K562 (cell line): Measurements from ENCODE around the gene INSL6. TPM values are rescaled to one million over a fixed set of nuclear protein-coding genes. Genes with fewer than 3 reads are reported as not detected.

Experiments
- ATAC-seq: fragments of 200-7000 bp; cut with Tn5 transposase; 3 replicates; pipeline ENCODE4 v1.9.1; 2020; ENCODE audit warnings: moderate library complexity
- BruUV-seq: library from RNA; stranded (reverse); fragments of 400-500 nt; replicated peaks from 2 replicates; lab custom pipeline; 2021; lab: Mats Ljungman, UMichigan
- CTCF ChIA-PET: fragments of 300-600 bp; formaldehyde crosslinking; extraction: SDS; loops from one replicate; lab custom pipeline; 2021; ENCODE audit warnings: low intra/inter-chr PET ratio; lab: Yijun Ruan, JAX
- POLR2A ChIA-PET: fragments of 300-600, 350-650 bp; sonication (Branson Sonifier 250); formaldehyde crosslinking; extraction: SDS; loops from one replicate; lab custom pipeline; 2021; ENCODE audit warnings: antibody characterized with exemption, inconsistent platforms; lab: Yijun Ruan, JAX
- DNase-seq, 4 experiments: peaks; one replicate each; pipeline versions ENCODE4 v3.0.0 to v3.0.0-alpha.2; 2011 to 2018; ENCODE audit warnings: low spot score in 3 of 4, mixed read lengths in 3 of 4; ENCODE audit errors: extremely low read depth in 1 of 4
- FAIRE-seq: peaks from 2 replicates; lab custom pipeline; 2011; peaks lifted over from hg19 to GRCh38; lab: Jason Lieb, UNC
- H2AFZ ChIP-seq: 2 replicates; pipeline ENCODE4 v1.6.0; 2011; ENCODE audit warnings: low read depth, low read length, control low read depth, inconsistent platforms
- H3K27ac ChIP-seq: fragments of 200-600 bp; 3 replicates; pipeline ENCODE4 v1.8.0; 2011; ENCODE audit warnings: low read depth, mild to moderate bottlenecking, control low read depth, inconsistent platforms, low read length, moderate library complexity, mixed read lengths; ENCODE audit errors: extremely low read depth
- H3K27me3 ChIP-seq, 2 experiments: fragments of 300-600 bp in 1 of 2; 2 replicates in 1 of 2; 3 replicates in 1 of 2; pipeline versions ENCODE4 v1.6.0 to v1.8.0; 2011; ENCODE audit warnings: inconsistent platforms in 2 of 2, low read length in 2 of 2, mild to moderate bottlenecking in 1 of 2, mixed read lengths in 1 of 2, moderate library complexity in 1 of 2; ENCODE audit not compliant: control insufficient read depth in 2 of 2, insufficient read depth in 2 of 2
- H3K36me3 ChIP-seq: fragments of 300-600 bp; 3 replicates; pipeline ENCODE4 v1.8.0; 2011; ENCODE audit warnings: mild to moderate bottlenecking, low read length, inconsistent platforms; ENCODE audit not compliant: control insufficient read depth, insufficient read depth
- H3K4me1 ChIP-seq, 2 experiments: fragments of 200-600 bp in 1 of 2; replicated peaks in 1 of 2; 2 replicates in 1 of 2; 3 replicates in 1 of 2; pipeline versions ENCODE4 v1.5.1 to v1.8.0; 2011; ENCODE audit warnings: inconsistent platforms in 2 of 2, low read length in 2 of 2, mild to moderate bottlenecking in 1 of 2, mixed read lengths in 1 of 2, moderate library complexity in 1 of 2; ENCODE audit not compliant: control insufficient read depth in 2 of 2, insufficient read depth in 2 of 2
- H3K4me2 ChIP-seq: 2 replicates; pipeline ENCODE4 v1.6.1; 2011; ENCODE audit warnings: low read length, control low read depth, inconsistent platforms, mixed read lengths; ENCODE audit not compliant: insufficient read depth
- H3K4me3 ChIP-seq: fragments of 200-600 bp; sonication (generic), shearing (Covaris generic); 2 replicates; pipeline ENCODE4 v1.5.1; 2016; ENCODE audit warnings: control low read depth, inconsistent platforms
- H3K79me2 ChIP-seq: fragments of 200-600 bp; 3 replicates; pipeline ENCODE4 v1.8.0; 2011; ENCODE audit warnings: low read length, inconsistent platforms; ENCODE audit not compliant: control insufficient read depth, insufficient read depth
- H3K9ac ChIP-seq, 2 experiments: 2 replicates each; pipeline versions ENCODE4 v1.6.0 to v1.6.1; 2011; ENCODE audit warnings: low read depth in 2 of 2, low read length in 2 of 2, control low read depth in 1 of 2, inconsistent platforms in 1 of 2, mild to moderate bottlenecking in 1 of 2, mixed read lengths in 1 of 2; ENCODE audit not compliant: insufficient read depth in 1 of 2
- H3K9me1 ChIP-seq: one replicate; pipeline ENCODE4 v1.6.0; 2011; ENCODE audit warnings: inconsistent platforms, mild to moderate bottlenecking, low read length, moderate library complexity; ENCODE audit not compliant: control insufficient read depth, insufficient read depth
- H3K9me3 ChIP-seq: replicated peaks from 2 replicates; pipeline ENCODE4 v1.5.1; 2011; ENCODE audit warnings: low read depth, low read length, inconsistent platforms; ENCODE audit not compliant: control insufficient read depth, insufficient read depth
- H4K20me1 ChIP-seq: replicated peaks from 2 replicates; pipeline ENCODE4 v1.6.1; 2011; ENCODE audit warnings: low read length, inconsistent platforms, mixed read lengths; ENCODE audit not compliant: control insufficient read depth, insufficient read depth
- CGGBP1 ChIP-seq: fragments of 250-450 bp; sonication (Bioruptor Pico); IDR thresholded peaks from 2 replicates; pipeline ENCODE4 v1.9.0; 2021; ENCODE audit warnings: mild to moderate bottlenecking
- SREBF1 ChIP-seq: fragments of 150-350 bp; IDR thresholded peaks from 2 replicates; pipeline ENCODE4 v1.6.1; 2014; ENCODE audit warnings: antibody characterized with exemption, low read depth, low read length, borderline replicate concordance
- ZNF124 ChIP-seq: sonication (generic); formaldehyde crosslinking; IDR thresholded peaks from 2 replicates; pipeline ENCODE4 v1.8.1; 2022; ENCODE audit warnings: missing genetic modification reagents
- ZNF197 ChIP-seq: fragments of 200-800 bp; sonication (Bioruptor generic); IDR thresholded peaks from 2 replicates; pipeline ENCODE4 v1.6.1; 2016; ENCODE audit warnings: low read depth, missing genetic modification characterization, missing compliant biosample characterization
- ZNF277 ChIP-seq: fragments of 250-450 bp; sonication (Bioruptor Pico); IDR thresholded peaks from 2 replicates; pipeline ENCODE4 v1.8.0; 2022; ENCODE audit warnings: inconsistent platforms, mild to moderate bottlenecking, moderate library complexity, borderline replicate concordance
- ZNF707 ChIP-seq: fragments of 250-450 bp; sonication (Bioruptor Pico); conservative IDR thresholded peaks from 2 replicates; pipeline ENCODE4 v1.8.0; 2022; ENCODE audit warnings: inconsistent platforms, mild to moderate bottlenecking, moderate library complexity
- WGBS: fragments of 100-300 bp; shearing (Covaris generic); methylation state at CpG from one replicate; pipeline ENCODE4 v1.1.6; 2016; ENCODE audit warnings: low coverage, mixed read lengths; ENCODE audit not compliant: insufficient coverage; ENCODE audit errors: missing lambda C conversion rate; 5-methylcytosine and 5-hydroxymethylcytosine counted together
- in situ Hi-C: fragments of 300-500 bp; cut with MboI; formaldehyde crosslinking; loops from 4 replicates; pipeline ENCODE4 v1.15.0; 2018; ENCODE audit warnings: inconsistent platforms, mixed read lengths
- intact Hi-C: fragments of 100-400 bp; cut with micrococcal nuclease; formaldehyde crosslinking; loops from 2 replicates; pipeline ENCODE4 v1.14.2; 2022
- polyA plus RNA-seq, 8 experiments: library from polyadenylated mRNA; depleted of rRNA in 4 of 8; stranded (reverse) in 5 of 8; unstranded in 3 of 8; fragments of >200 nt; fragmentation: Nextera tagmentation in 2 of 8; fragmentation: Illumina TruSeq in 1 of 8; extraction: Ambion mirVana in 2 of 8; extraction: Trizol in 1 of 8; gene quantifications; 2 replicates each; pipeline versions ENCODE4 v1.2.1 to v1.2.3, GENCODE V29; 2011 to 2014; ENCODE audit warnings: inconsistent platforms in 1 of 8, missing spikeins in 1 of 8
- total RNA-seq, 7 experiments: library from RNA; depleted of rRNA in 6 of 7; stranded (reverse); fragments of >200 nt in 6 of 7; fragmentation: Illumina TruSeq in 2 of 7; extraction: Trizol in 2 of 7; gene quantifications; 2 replicates each; pipeline versions ENCODE4 v1.2.1 to v1.2.3, GENCODE V29; 2011 to 2021; ENCODE audit warnings: low replicate concordance in 1 of 7

INSL6 gene
- total and polyA plus RNA-seq, 9 of the 15 experiments (the other 6 are each of a cell fraction or from before 2014, with no cell fraction given) = 0.04 to 0.06 TPM; not detected in 7

DNA sequence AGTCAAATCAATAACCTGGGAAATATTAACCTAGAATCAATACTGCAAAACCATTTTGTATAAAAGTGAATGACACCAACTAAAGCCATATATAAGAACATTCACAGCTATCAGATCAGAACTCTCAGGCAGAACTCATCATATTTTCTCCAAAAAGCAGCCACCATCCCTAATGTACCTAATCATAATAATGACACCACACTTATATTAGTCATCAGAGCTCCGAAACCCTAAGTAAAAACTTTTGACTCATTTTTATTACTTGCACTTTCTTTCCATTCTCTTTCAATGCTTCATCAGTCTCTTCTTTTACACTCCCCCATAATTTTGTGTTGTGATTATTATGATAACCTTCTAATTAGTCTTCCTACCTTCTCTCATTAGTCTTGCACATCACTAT lies 45.3 kb downstream of the INSL6 start:
- no peaks in the 10 kb centered on the region for H3K9me1 ChIP-seq
- H3K4me1 ChIP-seq = no peaks in the 10 kb centered on the region
- H3K4me2 ChIP-seq = no peak overlapping the region
- no peak overlapping the region for H3K9ac ChIP-seq
- no peak overlapping the region for H2AFZ ChIP-seq
- TF ChIP-seq SREBF1 (no peak), ZNF124 (CRISPR knock-in tag) (no peak), ZNF197 (CRISPR knock-in tag) (no peak), ZNF707 (CRISPR knock-in tag) (no peak), ZNF277 (no peak), CGGBP1 (CRISPR knock-in tag) (no peak)
- H3K27ac ChIP-seq = no peak overlapping the region
- no peak for FAIRE-seq
- H4K20me1 ChIP-seq = no peaks in the 10 kb centered on the region
- WGBS = 14% methylated on average over 1 of the region's 1 CpG
- ATAC-seq = no peak
- H3K36me3 ChIP-seq = no peaks in the 10 kb centered on the region
- no peaks in the 10 kb centered on the region for H3K27me3 ChIP-seq
- H3K79me2 ChIP-seq = no peaks in the 10 kb centered on the region
- in situ Hi-C loops = no loop called here
- H3K9me3 ChIP-seq = no peaks in the 10 kb centered on the region; the same call in 1 of the 2 replicates
- no peak overlapping the region for H3K4me3 ChIP-seq
- intact Hi-C loops = no loop called here
- DNase-seq = no peak
- ChIA-PET CTCF (no interaction called here), POLR2A (no interaction called here)
- no TSS peak for BruUV-seq
